Thoracic aorta (tissue), 2 donors: ENCODE data around the gene LCE1C. TPM values are rescaled to one million over a fixed set of nuclear protein-coding genes. Genes with fewer than 3 reads are reported as not detected.

Experiments used
- ATAC-seq: fragments of 150-250 bp; one replicate; pipeline ENCODE4 v1.8.0; 2017; ENCODE audit warnings: low read depth; ENCODE audit not compliant: insufficient number of reproducible peaks, low FRiP score
- DNase-seq: peaks from one replicate; pipeline ENCODE4 v3.0.0-alpha.2; 2020; ENCODE audit warnings: low spot score
- H3K27ac ChIP-seq, 2 donors: fragments of 200-600 bp; sonication (generic); 1 replicate in 1 of 2; 2 replicates in 1 of 2; pipeline ENCODE4 v1.5.1; 2016; ENCODE audit warnings: mild to moderate bottlenecking in 2 of 2, moderate library complexity in 2 of 2
- H3K27me3 ChIP-seq: fragments of 200-600 bp; sonication (generic); replicated peaks from 2 replicates; pipeline ENCODE4 v1.6.0; 2016; ENCODE audit warnings: mild to moderate bottlenecking; ENCODE audit not compliant: insufficient read depth
- H3K36me3 ChIP-seq: fragments of 200-600 bp; sonication (generic); one replicate; pipeline ENCODE4 v1.5.1; 2016
- H3K4me1 ChIP-seq, 2 donors: fragments of 200-600 bp; sonication (generic); 1 replicate in 1 of 2; 2 replicates in 1 of 2; pipeline versions ENCODE4 v1.5.1 to v1.6.0; 2016; ENCODE audit warnings: low read depth in 2 of 2, mild to moderate bottlenecking in 1 of 2; ENCODE audit not compliant: control insufficient read depth in 1 of 2
- H3K4me3 ChIP-seq: fragments of 200-600 bp; sonication (generic); 2 replicates; pipeline ENCODE4 v1.5.1; 2016; ENCODE audit warnings: mild to moderate bottlenecking
- H3K9me3 ChIP-seq: fragments of 200-600 bp; sonication (generic); 2 replicates; pipeline ENCODE4 v1.5.1; 2016
- CTCF ChIP-seq: fragments of 200-600 bp; sonication (generic); IDR thresholded peaks from one replicate; pipeline ENCODE4 v1.5.1; 2019; ENCODE audit warnings: antibody characterized with exemption
- total RNA-seq, 2 donors: library from RNA; depleted of rRNA; stranded (reverse); fragments of >200 nt; gene quantifications; one replicate each; pipeline versions ENCODE4 v1.1.0 to v1.2.3, GENCODE V29; 2016

The LCE1C gene
- 1 to 10 TPM in 1 of 2 donors, not detected in 1; 2.8 TPM for total RNA-seq

GRCh38 chr1:152806576-152806975 is at the start of gene LCE1C:
Gene LCE1C (minus strand): TSS chr1:152806651. CDS start chr1:152805478, 1,173 bp downstream.
- H3K27ac ChIP-seq = no peak within 1 kb of the TSS
- H3K4me1 ChIP-seq = no peaks in the 10 kb centered on the region
- no peak for TF ChIP-seq CTCF
- no peak within 1 kb of the TSS for H3K4me3 ChIP-seq
- H3K36me3 ChIP-seq = no peaks in the 10 kb centered on the region
- ATAC-seq = no peak
- no peaks in the 10 kb centered on the region for H3K9me3 ChIP-seq
- no peak for DNase-seq
- H3K27me3 ChIP-seq = no peaks in the 10 kb centered on the region

GRCh38 chr1:152855661-152856060 is 49.2 kb upstream of the LCE1C start:
- Histone ChIP-seq H3K27ac (no peak overlapping the region), H3K9me3 (no peaks in the 10 kb centered on the region), H3K4me3 (no peak overlapping the region), H3K36me3 (no peaks in the 10 kb centered on the region), H3K4me1 (no peaks in the 10 kb centered on the region), H3K27me3 (no peaks in the 10 kb centered on the region)
- DNase-seq (no peak), ATAC-seq (no peak)
- no peak for TF ChIP-seq CTCF

GRCh38 chr1:152842556-152842955 is 36.1 kb upstream of the LCE1C start, which contains the start of gene LCE6A:
Gene LCE6A (plus strand): TSS chr1:152842856. CDS start chr1:152843521, 665 bp downstream.
- DNase-seq (no peak), ATAC-seq (no peak)
- Histone ChIP-seq H3K4me1 (no peaks in the 10 kb centered on the region), H3K27ac (no peak within 1 kb of the TSS), H3K27me3 (no peaks in the 10 kb centered on the region), H3K36me3 (no peaks in the 10 kb centered on the region), H3K9me3 (no peaks in the 10 kb centered on the region), H3K4me3 (no peak within 1 kb of the TSS)
- no peak for TF ChIP-seq CTCF

- no peak for ATAC-seq
- H3K4me3 ChIP-seq = no peak overlapping the region
- no peak for TF ChIP-seq CTCF
Measured at GRCh38 chr1:152836870-152837269, 30.4 kb upstream of the LCE1C start.

GRCh38 chr1:152827173-152827572 is 20.7 kb upstream of the LCE1C start, which contains the start of gene LCE1A:
Gene LCE1A (plus strand): TSS chr1:152827473. CDS start chr1:152827473, 0 bp downstream.
- ATAC-seq = no peak
- Histone ChIP-seq H3K36me3 (no peaks in the 10 kb centered on the region), H3K27ac (no peak within 1 kb of the TSS), H3K27me3 (no peaks in the 10 kb centered on the region), H3K9me3 (no peaks in the 10 kb centered on the region), H3K4me3 (no peak within 1 kb of the TSS), H3K4me1 (no peaks in the 10 kb centered on the region)
- TF ChIP-seq CTCF = no peak
- no peak for DNase-seq

More at GRCh38 chr1:152836870-152837269, 30.4 kb upstream of the LCE1C start:
- Histone ChIP-seq H3K27ac (no peak overlapping the region), H3K4me1 (no peaks in the 10 kb centered on the region), H3K36me3 (no peaks in the 10 kb centered on the region), H3K27me3 (no peaks in the 10 kb centered on the region), H3K9me3 (no peaks in the 10 kb centered on the region)
- DNase-seq = no peak
